HG02938 (cell line): Measurements from ENCODE around the gene SLC8A3.

Source experiments
- ATAC-seq: cut with Tn5 transposase; IDR thresholded peaks from one replicate; pipeline ENCODE4 v1.9.1; 2021; ENCODE audit warnings: mild to moderate bottlenecking, moderate library complexity; ENCODE audit not compliant: unreplicated experiment

Gene SLC8A3

GRCh38 chr14:70180718-70181117 is 8.0 kb downstream of the SLC8A3 start:
- ATAC-seq, result no peak

DNA sequence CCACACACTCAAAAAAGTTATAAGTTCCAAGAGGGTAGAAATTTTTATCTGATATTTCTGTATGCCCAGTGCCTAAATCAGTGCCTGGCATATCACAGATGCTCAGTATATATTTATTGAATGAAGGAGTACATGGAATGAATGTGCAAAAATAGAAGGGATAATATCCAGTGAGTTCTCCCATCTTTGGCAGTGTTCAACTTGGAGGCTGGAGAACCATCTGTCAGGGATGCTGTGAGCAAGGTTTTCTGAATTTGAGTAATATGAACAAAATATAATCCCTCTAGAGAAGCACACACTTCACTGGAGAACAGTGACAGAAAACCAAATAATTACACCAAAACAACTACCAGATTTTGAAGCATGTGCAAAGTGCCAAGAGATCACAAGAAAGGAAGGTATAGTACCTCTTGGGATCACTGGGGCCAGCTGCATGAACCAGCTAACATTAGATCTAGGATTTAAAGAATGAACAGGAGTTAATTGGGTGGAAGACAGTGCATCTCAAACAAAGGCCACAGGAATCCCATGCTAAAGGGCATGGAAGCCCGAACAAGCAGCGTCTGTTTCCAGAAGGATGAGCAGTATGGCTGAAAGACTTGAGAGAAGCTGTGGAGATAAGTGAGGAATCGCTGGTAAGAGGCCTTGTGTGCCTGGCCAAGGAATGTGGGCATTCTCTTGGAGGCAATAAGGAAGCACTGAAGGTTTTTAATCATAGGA is 11.5 kb downstream of the SLC8A3 start:
- ATAC-seq, result no peak

GRCh38 chr14:70173569-70173968 is 15.2 kb downstream of the SLC8A3 start:
- no peak for ATAC-seq

- ATAC-seq, result no peak
Observed at GRCh38 chr14:70171726-70172125, 17.0 kb downstream of the SLC8A3 start.

GRCh38 chr14:70170976-70171375 is 17.8 kb downstream of the SLC8A3 start:
- no peak for ATAC-seq

- ATAC-seq, result no peak
Observed at GRCh38 chr14:70168406-70168805, 20.3 kb downstream of the SLC8A3 start.

DNA sequence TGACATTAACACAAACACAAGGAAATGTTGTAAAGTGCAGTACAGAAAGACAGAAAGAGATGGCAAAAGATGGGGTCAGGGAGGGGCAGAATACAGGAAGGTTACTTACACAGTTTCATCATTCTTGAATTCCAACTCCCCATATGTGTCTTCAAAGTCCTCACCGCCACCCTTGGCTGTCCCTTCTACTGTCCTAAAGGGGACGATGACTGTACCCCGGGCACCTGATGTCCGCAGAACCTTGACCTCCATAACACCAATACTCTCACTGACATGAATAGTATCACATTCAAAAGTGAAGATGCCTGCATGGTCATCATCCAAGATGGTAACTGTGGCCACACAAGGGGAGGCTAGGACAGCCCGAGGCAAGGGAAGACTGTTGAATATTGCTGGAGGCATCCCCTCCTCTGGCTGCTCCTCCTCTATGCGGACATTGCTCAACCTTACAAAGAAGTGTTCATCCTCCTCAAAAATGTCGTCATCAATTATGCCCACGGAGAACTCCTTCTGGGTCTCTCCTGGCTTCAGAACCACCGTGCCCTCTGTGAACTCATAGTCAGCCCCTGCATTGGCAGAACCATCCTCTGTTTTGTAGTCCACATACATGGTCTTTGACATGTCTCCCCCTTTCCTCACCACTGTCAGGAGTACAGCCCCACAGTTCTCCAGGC is 22.1 kb downstream of the SLC8A3 start:
- no peak for ATAC-seq

DNA sequence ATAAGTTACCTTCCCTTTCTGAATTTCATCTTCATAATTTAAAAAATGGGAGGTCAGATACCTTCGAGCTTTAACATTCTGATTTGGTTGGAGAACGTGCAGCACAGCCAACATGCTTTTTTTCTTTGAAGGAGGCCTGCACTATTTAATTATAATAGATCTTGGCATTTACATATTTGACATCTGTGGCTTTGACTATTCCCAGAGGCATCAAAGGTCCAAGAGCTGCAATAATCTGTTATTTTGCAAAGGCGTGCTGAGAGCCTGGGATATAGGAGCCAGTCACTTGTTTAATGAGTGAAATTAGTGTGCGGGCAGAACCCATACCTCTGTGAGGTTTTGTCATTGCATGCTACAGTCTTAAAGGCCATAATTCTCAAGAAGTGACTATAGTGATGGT is 26.4 kb downstream of the SLC8A3 start:
- ATAC-seq, result no peak

GRCh38 chr14:70156592-70156991 is 32.2 kb downstream of the SLC8A3 start:
- ATAC-seq, result no peak

DNA sequence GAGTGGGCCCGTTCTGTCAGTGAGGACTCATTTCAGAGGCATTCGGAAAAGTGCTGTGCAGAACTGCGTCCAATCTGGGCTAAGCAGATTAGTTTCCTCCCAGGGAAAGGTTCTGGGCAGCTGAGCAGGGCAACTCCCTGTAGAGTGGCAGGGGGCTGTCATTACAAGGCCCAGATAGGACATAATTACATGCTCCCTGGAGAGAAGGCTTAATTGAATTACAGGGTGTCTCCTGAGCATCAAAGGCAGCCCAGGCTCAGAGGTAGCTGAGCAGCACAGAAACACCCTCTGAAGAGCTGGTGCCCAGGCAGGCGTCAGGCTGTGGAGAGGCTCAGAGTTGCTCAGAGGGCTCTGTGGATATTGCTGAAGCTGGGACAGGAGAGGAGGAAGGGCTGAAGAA is 36.0 kb downstream of the SLC8A3 start:
- no peak for ATAC-seq

GRCh38 chr14:70152081-70152480 is 36.7 kb downstream of the SLC8A3 start:
- no peak for ATAC-seq

- no peak for ATAC-seq
Observed at GRCh38 chr14:70149596-70150165, 39.1 kb downstream of the SLC8A3 start.

DNA sequence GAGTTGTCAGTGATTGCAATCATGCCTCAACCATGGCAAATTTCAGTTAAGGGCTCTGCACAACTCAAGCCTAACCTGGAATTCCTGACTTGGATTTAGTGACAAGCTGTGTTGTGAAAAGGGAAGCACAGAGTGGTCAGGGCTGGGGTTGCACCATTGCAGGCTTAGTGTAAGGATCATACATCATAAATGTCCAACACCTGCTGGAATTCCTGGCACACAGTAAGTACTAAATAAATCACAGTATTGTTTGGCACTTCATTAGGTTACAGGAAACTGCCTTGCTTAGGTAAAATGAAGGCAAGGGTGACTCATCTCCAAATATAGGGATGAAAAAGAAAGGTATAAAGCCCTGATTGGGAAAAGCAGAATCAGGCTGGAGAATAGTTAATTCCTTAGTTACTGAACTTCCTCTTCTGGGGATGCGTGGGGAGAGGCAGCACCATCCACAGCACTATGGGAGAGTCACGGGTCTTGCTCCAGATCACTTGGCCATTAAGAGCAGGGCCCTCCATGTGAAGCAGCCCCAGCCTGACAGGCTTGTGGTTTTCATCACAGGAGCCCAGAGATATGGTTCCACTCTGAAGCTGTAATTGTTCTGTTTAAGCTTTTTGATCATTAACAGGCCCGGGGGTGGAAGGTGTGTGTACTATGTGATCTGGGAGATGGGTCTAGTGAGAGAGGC is 39.7 kb downstream of the SLC8A3 start:
- ATAC-seq, result no peak

- no peak for ATAC-seq
Observed at GRCh38 chr14:70148351-70148750, 40.4 kb downstream of the SLC8A3 start.

DNA sequence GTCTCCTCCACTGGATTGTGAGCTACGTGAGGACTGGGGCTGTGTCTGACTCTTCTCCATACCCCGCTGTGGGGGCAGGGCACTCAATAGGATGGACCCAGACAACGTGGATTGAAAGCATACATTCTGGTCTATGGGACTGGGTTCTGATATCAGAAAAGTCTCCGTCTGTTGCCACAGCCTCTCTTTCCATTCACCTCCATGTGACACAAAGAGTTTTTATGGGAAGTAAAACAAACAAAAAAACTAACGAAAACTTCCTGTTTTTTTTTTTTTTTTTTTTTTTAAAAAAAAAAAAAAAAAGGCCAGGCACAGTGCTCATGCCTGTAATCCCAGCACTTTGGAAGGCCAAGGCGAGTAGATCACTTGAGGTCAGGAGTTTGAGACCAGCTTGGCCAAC is 44.7 kb downstream of the SLC8A3 start:
- ATAC-seq, result no peak

DNA sequence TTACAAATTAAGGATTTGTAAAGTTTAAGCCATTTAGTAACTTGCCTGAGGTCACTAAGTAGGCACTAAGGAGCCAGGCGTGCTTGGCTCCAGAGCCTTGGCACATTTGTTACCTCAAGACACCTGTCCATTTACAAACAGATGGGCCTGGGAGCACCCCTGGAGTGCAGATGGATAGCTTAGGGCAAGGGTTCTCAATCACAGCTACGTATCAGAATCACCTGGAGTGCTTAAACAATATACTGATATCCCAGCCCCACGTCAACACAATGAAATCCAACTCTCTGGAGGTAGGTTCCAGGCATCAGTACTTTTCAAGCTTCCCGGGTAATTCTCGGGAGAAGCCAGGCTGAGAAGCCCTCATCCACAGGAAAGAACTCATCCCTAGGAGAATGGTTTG is 45.4 kb downstream of the SLC8A3 start:
- no peak for ATAC-seq

- ATAC-seq, result no peak
Observed at GRCh38 chr14:70140614-70141013, 48.1 kb downstream of the SLC8A3 start.

GRCh38 chr14:70139384-70139783 is 49.4 kb downstream of the SLC8A3 start:
- ATAC-seq, result no peak

GRCh38 chr14:70137788-70138187 is 51.0 kb downstream of the SLC8A3 start:
- ATAC-seq, result no peak

- no peak for ATAC-seq
Observed at GRCh38 chr14:70133461-70133860, 55.3 kb downstream of the SLC8A3 start.

- no peak for ATAC-seq
Observed at GRCh38 chr14:70130482-70130881, 58.3 kb downstream of the SLC8A3 start.

DNA sequence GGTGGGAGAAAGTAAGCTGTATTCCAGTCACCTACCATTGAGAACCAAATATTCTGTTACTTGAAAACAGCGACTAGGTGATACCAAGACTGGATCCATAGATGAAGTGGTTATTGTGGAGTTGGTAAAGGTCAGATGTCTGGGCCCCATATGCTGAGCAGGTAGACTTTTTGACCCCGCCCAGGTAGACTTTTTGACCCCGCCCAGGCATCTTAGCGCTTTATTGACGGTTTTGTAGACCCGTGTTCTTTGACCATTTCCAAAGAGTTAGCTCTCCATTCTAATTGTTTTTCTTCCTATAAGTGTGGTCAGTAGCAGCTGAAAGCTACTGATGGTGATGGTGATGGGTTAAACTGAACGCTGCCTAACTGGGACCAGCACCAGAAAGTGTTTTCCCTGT is 61.6 kb downstream of the SLC8A3 start:
- ATAC-seq, result no peak
